Measurements from ENCODE around the gene DNAH14. TPM values are rescaled to one million over a fixed set of nuclear protein-coding genes. Genes with fewer than 3 reads are reported as not detected.
"Not testable (repeated sequence)": the region's sequence is repeated elsewhere in the genome, so short reads cannot be mapped to it uniquely, and the experiment has no call there.

The DNAH14 gene
- total and polyA plus RNA-seq, 2 experiments from 2014 or later: 55.3 to 80.2 TPM

- TF ChIP-seq ZNF462 (CRISPR knock-in tag; IDR thresholded peaks at IDR 0.05): no peak
Measured at GRCh38 chr1:225332686-225333085, 403.2 kb downstream of the DNAH14 start (continued).

- not testable (repeated sequence) for H3K27me3 ChIP-seq (ENCODE audit: insufficient read depth)
Measured at GRCh38 chr1:225335098-225335778, 405.8 kb downstream of the DNAH14 start.

GRCh38 chr1:225338545-225338944 is 409.1 kb downstream of the DNAH14 start:
- no peaks in the 10 kb centered on the region for H4K20me1 ChIP-seq (replicated peaks; ENCODE audit: insufficient read depth)
- H3F3A ChIP-seq (replicated peaks; ENCODE audit: low read depth): peaks cover 7% of the 10 kb centered on the region
- H3K9me3 Mint-ChIP-seq: no peaks in the 10 kb centered on the region
- no peak overlapping the region for H2AFZ ChIP-seq
- no peak overlapping the region for H3K27ac ChIP-seq (ENCODE audit: low read depth)
- H3K4me1 Mint-ChIP-seq: no peaks in the 10 kb centered on the region
- TF ChIP-seq CREB1 (CRISPR knock-in tag; IDR thresholded peaks at IDR 0.05; ENCODE audit: low read depth) (no peak), EZH2phosphoT487 (IDR thresholded peaks at IDR 0.05; ENCODE audit: unreplicated experiment) (no peak), REST (IDR thresholded peaks at IDR 0.05; ENCODE audit: unreplicated experiment) (no peak)
- DNase-seq (ENCODE audit: low spot score): no peak
- no peaks in the 10 kb centered on the region for H3K79me2 ChIP-seq (replicated peaks; ENCODE audit: insufficient read depth)
- no peaks in the 10 kb centered on the region for H3K4me1 ChIP-seq (ENCODE audit: insufficient read depth)
- H3K36me3 Mint-ChIP-seq (ENCODE audit: low read depth): no peaks in the 10 kb centered on the region
- H3K4me3 ChIP-seq: no peak overlapping the region
- no peak overlapping the region for H3K4me2 ChIP-seq
- no peaks in the 10 kb centered on the region for H3K36me3 ChIP-seq (ENCODE audit: insufficient read depth)
- H3K9me2 ChIP-seq (ENCODE audit: insufficient read depth): no peaks in the 10 kb centered on the region
- H3K27me3 ChIP-seq (ENCODE audit: insufficient read depth): no peaks in the 10 kb centered on the region
- no peak for ATAC-seq
- H3K27me3 Mint-ChIP-seq (ENCODE audit: insufficient read depth, low read depth, poor library complexity): no peaks in the 10 kb centered on the region
- no peak overlapping the region for H3K4me3 Mint-ChIP-seq
- no peak overlapping the region for H3K27ac Mint-ChIP-seq

More at GRCh38 chr1:225335098-225335778, 405.8 kb downstream of the DNAH14 start:
- not testable (repeated sequence) for H3K4me2 ChIP-seq; ATAC-seq; H2AFZ ChIP-seq; H3K9me2 ChIP-seq (ENCODE audit: insufficient read depth); H3K36me3 ChIP-seq (ENCODE audit: insufficient read depth); H3K27me3 Mint-ChIP-seq (ENCODE audit: insufficient read depth, low read depth, poor library complexity); H3K27ac ChIP-seq (ENCODE audit: low read depth); H3K9me3 Mint-ChIP-seq; H3K4me3 Mint-ChIP-seq; H3K79me2 ChIP-seq (replicated peaks; ENCODE audit: insufficient read depth); H3K4me1 ChIP-seq (ENCODE audit: insufficient read depth); H3K4me1 Mint-ChIP-seq; H3F3A ChIP-seq (replicated peaks; ENCODE audit: low read depth); H4K20me1 ChIP-seq (replicated peaks; ENCODE audit: insufficient read depth); H3K36me3 Mint-ChIP-seq (ENCODE audit: low read depth); H3K27ac Mint-ChIP-seq; H3K4me3 ChIP-seq; DNase-seq (ENCODE audit: low spot score)

All from GM23338 (cell line).